Right ventricle myocardium inferior (tissue), 1 donor: ENCODE results near the gene PPM1F. TPM values are rescaled to one million over a fixed set of nuclear protein-coding genes. Genes with fewer than 3 reads are reported as not detected.

Experiments
- ATAC-seq: fragments of 200-7000 bp; cut with Tn5 transposase; one replicate; pipeline ENCODE4 v1.9.1; 2020; ENCODE audit warnings: mild to moderate bottlenecking, moderate library complexity
- DNase-seq: peaks from one replicate; pipeline ENCODE4 v3.0.0; 2021; ENCODE audit errors: missing footprints
- intact Hi-C: fragments of 100-400 bp; cut with DNase I; formaldehyde crosslinking; loops from one replicate; pipeline ENCODE4 v1.11.0; 2022
- total RNA-seq: library from RNA; stranded (reverse); fragmentation: NEBNext Ultra II Directional; extraction: Animal tissue kit (Norgen Biotek cat#: 25700); gene quantifications from one replicate; pipeline ENCODE4 v1.2.1, GENCODE V29; 2021
- donor health status: DM: no; HTN: yes; CAD: no; lungs with severe emphysema.

The PPM1F gene
- total RNA-seq, 1 donor from 2014 or later, result 18.9 TPM

DNA sequence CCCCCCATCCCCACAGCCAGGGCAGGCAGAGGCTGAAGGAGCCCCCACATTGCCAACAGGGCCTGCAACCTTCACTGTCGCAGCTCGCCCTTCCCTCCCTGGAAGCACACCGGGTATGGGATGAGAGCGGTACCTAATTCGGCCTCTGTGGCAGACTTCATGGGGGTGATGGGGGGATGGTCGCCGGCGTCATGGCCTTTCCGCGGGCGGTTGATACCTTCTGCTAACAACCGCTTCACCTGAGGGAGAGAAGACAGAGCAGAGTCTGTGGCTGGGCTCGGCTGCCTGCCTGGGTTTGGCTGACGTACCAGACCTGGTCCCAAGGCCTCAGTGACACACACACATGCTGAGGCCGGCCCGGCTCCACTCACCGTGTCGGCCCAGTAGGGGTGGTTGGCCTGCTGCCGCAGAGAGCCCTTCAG, 11.2 kb upstream of the PPM1F start:
- ATAC-seq, result no peak
- intact Hi-C loops, result no loop called here
- no peak for DNase-seq

DNA sequence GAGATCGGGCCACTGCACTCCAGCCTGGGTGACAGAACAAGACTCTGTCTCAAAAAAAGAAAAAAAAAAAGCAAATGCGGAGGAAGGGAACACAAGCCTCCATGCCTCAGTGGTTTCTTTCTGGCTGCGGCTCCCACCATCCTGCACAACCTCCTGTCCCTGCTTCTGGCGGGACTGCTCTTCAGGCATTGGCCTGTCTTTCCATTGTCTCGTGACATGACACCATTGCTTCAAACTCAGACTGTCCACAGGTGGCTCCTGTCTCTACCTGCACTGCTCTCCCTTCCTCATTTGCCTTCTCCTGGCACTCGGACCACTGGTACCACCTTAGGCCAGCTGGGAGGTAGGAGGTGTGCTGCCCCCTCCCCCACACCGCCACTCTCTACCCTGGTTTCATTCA, 10.6 kb upstream of the PPM1F start:
- no peak for DNase-seq
- intact Hi-C loops, result no loop called here
- ATAC-seq, result no peak

- DNase-seq, result no peak
- no peak for ATAC-seq
These were observed 10.0 kb upstream of the PPM1F start for GRCh38 chr22:21962655-21962949.

GRCh38 chr22:21961886-21962654, 9.4 kb upstream of the PPM1F start:
- DNase-seq (no peak), ATAC-seq (no peak)
- intact Hi-C loops, result no loop called here

More at GRCh38 chr22:21962655-21962949, 10.0 kb upstream of the PPM1F start:
- intact Hi-C loops, result no loop called here

DNA sequence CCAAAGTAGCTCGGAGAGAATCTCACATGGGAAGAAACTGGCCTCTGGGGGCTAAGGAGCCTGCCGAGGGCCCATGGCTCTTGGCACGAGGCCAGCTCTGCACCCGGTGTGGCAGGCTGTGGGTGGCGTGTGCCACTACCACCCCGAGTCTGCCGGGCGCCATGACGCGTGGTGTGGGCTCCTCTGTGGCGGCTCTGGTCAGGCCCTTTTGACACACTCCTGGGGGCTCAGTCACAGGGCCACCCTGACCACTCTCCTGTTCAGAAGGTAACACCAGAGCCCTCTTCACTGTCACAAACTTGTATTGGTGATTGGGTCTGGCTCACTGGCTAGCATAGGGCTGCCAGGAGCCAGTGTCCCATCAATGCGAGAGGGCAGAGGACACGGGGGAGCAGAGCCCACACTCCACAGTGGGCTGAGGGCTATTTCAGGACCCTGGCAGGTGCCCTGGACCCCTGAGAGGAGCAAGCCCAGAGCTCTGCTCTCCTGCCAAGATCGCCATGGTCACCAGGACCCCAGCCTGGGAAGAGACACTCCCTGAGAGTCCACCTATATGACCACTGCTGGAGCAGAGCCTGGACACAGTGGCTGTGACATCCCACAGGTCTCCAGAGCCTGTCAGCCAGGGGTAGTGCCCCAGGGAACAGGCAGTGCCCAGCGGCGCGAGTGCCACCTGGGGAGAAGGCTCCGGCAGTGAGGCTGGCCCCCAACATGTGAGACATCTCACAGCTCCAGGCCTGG, 8.6 kb upstream of the PPM1F start:
- no peak for DNase-seq
- intact Hi-C loops, result no loop called here
- no peak for ATAC-seq

GRCh38 chr22:21960200-21961126, 7.8 kb upstream of the PPM1F start:
- ATAC-seq, result no peak
- intact Hi-C loops, result no loop called here
- DNase-seq, result no peak

DNA sequence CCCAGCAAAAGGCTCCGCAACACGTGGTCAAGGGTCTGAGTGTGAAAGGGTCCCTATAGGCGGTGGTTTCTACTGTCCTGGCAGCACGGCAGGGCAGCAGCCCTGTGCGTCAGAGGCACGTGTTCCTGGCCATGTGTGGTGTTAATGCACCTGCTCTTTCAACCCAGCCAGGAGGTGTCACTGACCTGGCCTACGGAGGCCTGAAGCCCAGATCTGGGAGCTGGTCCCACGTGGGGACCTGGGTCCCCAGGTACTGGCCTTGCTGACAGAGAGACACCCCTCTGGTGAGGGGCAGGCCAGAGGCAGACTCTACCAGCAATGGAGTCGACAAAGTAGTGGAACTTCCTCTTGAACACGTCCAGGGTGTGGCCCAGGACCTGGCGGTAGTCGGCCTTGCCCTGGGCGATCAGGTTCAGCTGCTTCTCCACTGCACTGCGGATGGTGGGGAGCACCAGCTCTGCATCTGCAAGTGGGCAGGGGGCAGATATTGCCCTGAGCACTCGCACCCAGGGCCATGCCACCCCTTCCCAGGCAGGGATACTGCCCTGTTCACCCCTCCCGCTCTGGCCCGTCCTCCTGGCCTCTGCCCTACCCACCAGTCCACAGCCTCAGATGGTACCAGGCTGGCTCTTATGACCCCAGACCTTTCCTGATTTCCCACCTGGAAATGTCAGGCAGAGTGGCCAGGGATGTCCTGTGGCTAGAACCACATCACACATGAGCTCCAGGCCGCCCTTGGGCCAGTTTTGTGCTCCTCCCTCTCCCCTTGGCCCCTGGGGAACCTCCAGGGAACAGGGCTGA, 6.8 kb upstream of the PPM1F start:
- ATAC-seq (no peak), DNase-seq (no peak)
- intact Hi-C loops, result no loop called here

- intact Hi-C loops, result no loop called here
- DNase-seq (no peak), ATAC-seq (no peak)
These were observed 6.0 kb upstream of the PPM1F start for GRCh38 chr22:21958360-21959273.

DNA sequence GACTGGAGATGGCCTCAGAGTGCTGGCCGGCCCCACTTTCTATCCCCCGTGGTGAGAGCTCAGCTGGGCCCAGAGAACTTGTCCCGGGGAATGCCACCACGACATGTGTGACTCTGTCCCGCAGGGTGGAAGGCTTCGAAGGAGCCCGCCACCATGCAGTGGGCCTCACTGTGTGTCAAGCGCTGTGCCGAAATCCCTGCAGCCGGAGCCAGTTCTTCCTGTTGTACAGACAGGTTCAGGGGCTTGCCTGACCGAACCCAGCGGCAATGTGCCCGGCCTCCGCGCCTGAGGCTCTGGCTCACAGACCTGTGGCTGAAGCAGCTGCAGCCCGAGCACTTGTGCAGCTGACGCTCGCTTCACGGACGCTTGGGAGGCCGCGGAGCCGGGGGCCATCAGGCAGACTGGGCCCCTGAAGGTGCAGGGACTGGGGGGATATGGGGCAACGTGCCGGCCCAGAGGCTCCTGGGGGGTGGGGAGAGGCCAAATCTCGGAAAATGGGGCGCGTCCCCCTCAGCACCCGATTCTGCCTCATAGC, 650 bp downstream of the PPM1F start:
- intact Hi-C loops, result loop anchor here (2.0 kb wide), 2 partner anchors 13 to 239 kb away; no protein-coding TSS in a partner anchor
- ATAC-seq (peak; percentile 27), DNase-seq (no peak)

GRCh38 chr22:21951062-21951461, 1.6 kb downstream of the PPM1F start:
- intact Hi-C loops, result no loop called here
- ATAC-seq (no peak), DNase-seq (no peak)

DNA sequence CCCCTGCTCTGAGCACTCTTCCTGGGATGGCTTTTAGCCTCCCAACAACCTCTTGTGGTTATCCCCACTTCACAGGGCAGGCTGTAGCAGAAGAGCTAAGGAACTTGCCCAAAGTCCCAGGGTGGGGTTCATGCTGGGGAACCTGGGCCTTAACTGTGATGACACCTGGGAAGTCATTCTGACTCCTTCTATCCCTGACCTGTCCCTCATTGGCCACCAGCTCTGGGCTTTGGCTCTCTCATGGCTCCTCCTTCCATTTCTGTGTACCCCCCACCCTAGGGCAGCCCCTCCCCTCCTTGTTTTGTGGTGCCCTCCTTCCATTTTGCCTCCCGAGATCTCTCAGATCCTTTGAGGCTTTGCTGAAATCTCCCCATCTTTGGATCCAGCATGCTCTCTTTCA, 2.7 kb downstream of the PPM1F start:
- DNase-seq, result no peak
- intact Hi-C loops, result no loop called here

DNA sequence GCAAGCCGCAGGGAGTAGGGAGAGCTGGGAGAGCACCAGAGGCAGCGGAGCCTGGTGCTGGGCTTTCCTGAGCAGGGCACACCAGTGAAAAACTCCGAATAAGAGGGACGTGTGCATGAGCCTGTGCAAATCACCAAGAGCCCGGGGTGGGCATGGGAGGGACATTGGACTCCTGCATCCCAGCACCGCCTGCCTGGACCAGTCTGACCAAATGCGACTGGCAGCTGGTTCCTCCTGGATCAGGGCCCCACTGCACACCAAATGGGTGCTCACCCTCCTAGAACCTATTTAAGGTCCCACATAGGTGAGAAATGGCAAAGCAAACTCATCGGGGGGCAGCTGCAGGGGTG, 3.1 kb downstream of the PPM1F start:
- DNase-seq (no peak), ATAC-seq (no peak)
- intact Hi-C loops, result no loop called here

More for the DNA sequence above, 2.7 kb downstream of the PPM1F start:
- no peak for ATAC-seq

GRCh38 chr22:21948824-21949568, 3.7 kb downstream of the PPM1F start:
- DNase-seq (no peak), ATAC-seq (no peak)
- intact Hi-C loops, result no loop called here

- ATAC-seq, result no peak
- intact Hi-C loops, result no loop called here
- no peak for DNase-seq
These were observed 4.3 kb downstream of the PPM1F start for GRCh38 chr22:21948390-21948789.

- DNase-seq, result no peak
- intact Hi-C loops, result loop anchor here (1.0 kb wide), 1 partner anchor 8 kb away; no protein-coding TSS in a partner anchor
- ATAC-seq, result no peak
These were observed 5.3 kb downstream of the PPM1F start for GRCh38 chr22:21947040-21948014.
